Activated CD4-positive, alpha-beta T cell treated with anti-CD3 and anti-CD28 coated beads, Interleukin-2, amount 10 ng/mL, durations not matched to agents 24 days and 14 days (primary cell): ENCODE data around the gene C22orf15. TPM values are rescaled to one million over a fixed set of nuclear protein-coding genes. Genes with fewer than 3 reads are reported as not detected.
"Not testable (repeated sequence)": the region's sequence is repeated elsewhere in the genome, so short reads cannot be mapped to it uniquely, and the experiment has no call there.

Experiments used
- DNase-seq: peaks from one replicate; pipeline ENCODE4 v3.0.0; 2022
- H3K27ac Mint-ChIP-seq: one replicate; pipeline ENCODE4 v1.8.0; 2022; ENCODE audit warnings: mild to moderate bottlenecking, mixed read lengths
- H3K27me3 Mint-ChIP-seq: one replicate; pipeline ENCODE4 v1.8.0; 2022; ENCODE audit warnings: mixed read lengths
- H3K36me3 Mint-ChIP-seq: one replicate; pipeline ENCODE4 v1.8.0; 2022; ENCODE audit warnings: low read depth, mild to moderate bottlenecking, mixed read lengths
- H3K4me1 Mint-ChIP-seq: one replicate; pipeline ENCODE4 v1.8.0; 2021; ENCODE audit warnings: mixed read lengths
- H3K4me3 Mint-ChIP-seq: one replicate; pipeline ENCODE4 v1.8.0; 2022; ENCODE audit warnings: mild to moderate bottlenecking, moderate library complexity, mixed read lengths
- H3K9me3 Mint-ChIP-seq: one replicate; pipeline ENCODE4 v1.8.0; 2021; ENCODE audit warnings: mixed read lengths
- intact Hi-C: fragments of 100-400 bp; cut with micrococcal nuclease; formaldehyde crosslinking; loops from one replicate; pipeline ENCODE4 v1.15.1; 2023
- total RNA-seq: library from RNA; stranded (reverse); gene quantifications from 2 replicates; pipeline ENCODE4 v1.2.3, GENCODE V29; 2022

The C22orf15 gene, protein sequence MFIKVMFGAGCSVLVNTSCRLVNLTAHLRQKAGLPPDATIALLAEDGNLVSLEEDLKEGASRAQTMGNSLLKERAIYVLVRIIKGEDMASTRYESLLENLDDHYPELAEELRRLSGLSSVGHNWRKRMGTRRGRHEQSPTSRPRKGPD
- 0.16 and 0.19 TPM in 2 replicates for total RNA-seq

DNA sequence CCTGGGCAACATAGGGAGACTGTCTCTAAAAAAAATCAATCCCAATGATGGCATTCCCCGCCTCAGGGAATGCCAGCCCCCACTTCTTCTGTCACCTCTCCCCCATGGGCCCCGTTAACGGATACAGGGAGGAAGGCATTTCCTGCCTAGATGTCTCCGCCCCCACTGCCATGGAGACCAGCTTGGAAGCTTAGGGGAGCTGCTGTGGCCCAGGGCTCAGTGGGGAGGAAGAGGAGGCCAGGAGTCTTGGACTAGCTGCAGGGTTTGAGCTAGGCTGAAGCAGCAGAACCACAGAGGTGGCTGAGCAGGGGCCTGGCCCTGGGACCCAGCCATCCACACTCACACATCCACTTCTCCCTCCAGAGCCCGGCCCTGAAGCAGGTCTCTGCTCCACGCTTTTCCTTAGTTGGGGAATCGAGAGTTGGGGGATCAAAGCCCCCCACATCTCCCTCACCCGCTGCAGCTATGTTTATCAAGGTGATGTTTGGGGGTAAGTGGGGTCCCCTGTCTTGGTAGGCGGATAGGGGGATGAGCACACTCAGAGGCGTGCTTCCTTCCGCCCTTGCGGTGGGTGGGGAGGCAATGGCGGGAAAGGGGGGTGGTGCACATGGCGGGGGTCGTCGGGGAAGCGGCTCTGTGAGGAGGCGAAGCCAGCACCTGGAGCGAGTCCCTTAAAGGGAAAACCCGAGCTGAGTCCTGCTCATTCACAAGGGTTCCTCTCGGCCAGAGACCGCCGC is at the start of gene C22orf15:
C22orf15 (plus strand) TSS at position 149 of the 737 bp plus-strand sequence; CDS start at position 466, 317 bp downstream.
- H3K27ac Mint-ChIP-seq, result peak within 1 kb of the TSS; percentile 56
- intact Hi-C loops, result no loop called here
- H3K4me1 Mint-ChIP-seq, result peaks cover 35% of the 10 kb centered on the region
- DNase-seq, result peak; percentile 73
- no peaks in the 10 kb centered on the region for H3K27me3 Mint-ChIP-seq
- no peaks in the 10 kb centered on the region for H3K9me3 Mint-ChIP-seq
- peaks cover 5% of the 10 kb centered on the region for H3K36me3 Mint-ChIP-seq
- peak within 1 kb of the TSS; percentile 73 for H3K4me3 Mint-ChIP-seq

DNA sequence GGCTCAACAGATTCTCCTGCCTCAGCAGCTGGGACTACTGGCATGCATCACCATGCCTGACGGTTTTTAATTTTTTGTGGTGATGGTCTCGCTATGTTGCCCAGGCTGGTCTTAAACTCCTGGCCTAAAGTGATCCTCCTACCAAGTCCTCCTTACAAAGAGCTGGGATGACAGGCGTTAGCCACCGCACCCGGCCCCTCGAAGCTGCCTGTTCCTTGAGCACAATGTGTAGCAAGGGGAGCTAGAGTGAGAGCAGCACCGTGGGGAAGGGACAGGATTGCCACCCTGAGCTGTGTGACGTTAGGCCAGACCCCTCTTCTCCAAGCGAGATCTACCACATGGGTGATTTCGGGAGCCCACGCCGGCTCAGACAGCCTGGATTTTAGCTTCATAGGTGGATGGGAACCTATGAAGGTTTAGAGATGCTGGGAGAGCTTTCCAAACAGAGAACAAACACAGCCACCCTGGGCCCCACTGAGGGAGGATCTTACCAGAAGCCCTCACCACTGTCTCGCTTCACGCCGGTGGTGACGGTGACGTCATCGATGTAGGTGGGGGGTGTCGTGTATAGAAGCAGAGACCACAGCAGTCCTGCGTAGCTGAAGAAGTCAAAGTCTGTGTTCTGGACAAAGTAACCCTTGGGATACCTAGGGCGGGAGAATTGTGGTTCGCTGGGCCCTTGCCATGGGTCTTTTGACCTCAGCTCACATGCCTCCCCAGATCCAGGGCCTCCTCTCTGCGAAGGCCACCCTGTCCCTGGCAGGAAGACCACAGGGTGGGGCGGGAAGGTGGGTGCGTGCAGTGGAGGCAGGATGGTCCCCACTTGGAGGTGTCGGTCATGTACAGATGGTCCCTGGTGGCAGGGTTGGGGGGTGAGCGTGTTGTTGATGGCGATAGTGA is 48.8 kb upstream of the C22orf15 start:
- no peak overlapping the region for H3K4me3 Mint-ChIP-seq
- H3K9me3 Mint-ChIP-seq, result no peaks in the 10 kb centered on the region
- intact Hi-C loops, result loop anchor here (10.0 kb wide), 1 partner anchor 121 kb away; the partner anchor contains the start of gene DERL3
- H3K4me1 Mint-ChIP-seq, result peaks cover 26% of the 10 kb centered on the region
- no peak for DNase-seq
- H3K27me3 Mint-ChIP-seq, result no peaks in the 10 kb centered on the region
- H3K36me3 Mint-ChIP-seq, result peaks cover 48% of the 10 kb centered on the region
- peak overlapping the region; percentile 32 for H3K27ac Mint-ChIP-seq

DNA sequence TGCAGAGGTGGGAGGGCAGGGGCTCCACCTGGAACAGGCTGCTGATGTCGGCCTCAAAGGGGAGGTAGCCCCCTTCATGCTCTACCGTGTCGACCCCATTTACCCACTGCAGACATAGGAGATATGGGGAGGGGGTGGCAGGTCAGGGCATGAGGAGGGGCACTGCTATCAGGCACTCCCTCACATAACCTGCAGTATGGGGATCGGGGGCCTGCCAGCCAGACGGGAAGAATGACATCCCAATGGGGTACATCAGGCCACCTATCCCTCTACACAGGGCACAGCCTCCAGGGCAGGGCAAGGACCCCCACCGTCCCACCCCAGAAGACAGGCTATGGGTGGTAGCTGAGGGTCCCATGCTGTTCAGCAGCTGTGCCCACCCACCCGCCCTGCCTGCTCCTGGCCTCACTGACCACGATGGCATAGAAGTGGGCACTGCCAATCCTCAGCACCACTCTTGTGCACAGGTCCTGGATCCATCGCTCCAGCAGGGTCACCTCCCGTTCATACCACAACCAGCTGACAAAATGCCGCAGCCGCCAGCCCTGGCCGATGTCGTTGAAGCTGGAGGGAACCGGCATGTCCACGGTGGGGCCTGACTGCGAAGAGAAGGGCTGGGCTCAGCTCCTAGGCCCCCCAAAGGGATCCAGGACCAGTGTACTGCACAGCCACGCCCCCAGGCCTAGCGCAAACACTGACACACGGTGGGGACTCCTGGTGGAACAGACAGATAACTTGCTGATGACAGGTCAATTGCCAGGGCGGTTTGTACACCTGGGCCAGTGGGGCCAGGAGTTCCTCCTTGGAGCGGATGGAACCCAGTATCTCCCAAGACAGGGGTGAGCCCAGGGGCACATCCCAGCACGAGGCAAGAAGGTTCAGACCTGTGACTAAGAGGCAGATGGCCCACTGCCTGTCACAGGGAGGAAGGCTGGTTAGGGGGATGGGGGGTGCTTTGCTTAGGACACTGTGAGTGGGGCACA is 47.9 kb upstream of the C22orf15 start:
- no peaks in the 10 kb centered on the region for H3K27me3 Mint-ChIP-seq
- H3K4me1 Mint-ChIP-seq, result peaks cover 20% of the 10 kb centered on the region
- DNase-seq, result no peak
- no peaks in the 10 kb centered on the region for H3K9me3 Mint-ChIP-seq
- peaks cover 38% of the 10 kb centered on the region for H3K36me3 Mint-ChIP-seq
- H3K4me3 Mint-ChIP-seq, result peak overlapping the region; percentile 80
- peak overlapping the region; percentile 69 for H3K27ac Mint-ChIP-seq
- intact Hi-C loops, result loop anchor here (10.0 kb wide), 1 partner anchor 120 kb away; the partner anchor contains the start of gene DERL3

DNA sequence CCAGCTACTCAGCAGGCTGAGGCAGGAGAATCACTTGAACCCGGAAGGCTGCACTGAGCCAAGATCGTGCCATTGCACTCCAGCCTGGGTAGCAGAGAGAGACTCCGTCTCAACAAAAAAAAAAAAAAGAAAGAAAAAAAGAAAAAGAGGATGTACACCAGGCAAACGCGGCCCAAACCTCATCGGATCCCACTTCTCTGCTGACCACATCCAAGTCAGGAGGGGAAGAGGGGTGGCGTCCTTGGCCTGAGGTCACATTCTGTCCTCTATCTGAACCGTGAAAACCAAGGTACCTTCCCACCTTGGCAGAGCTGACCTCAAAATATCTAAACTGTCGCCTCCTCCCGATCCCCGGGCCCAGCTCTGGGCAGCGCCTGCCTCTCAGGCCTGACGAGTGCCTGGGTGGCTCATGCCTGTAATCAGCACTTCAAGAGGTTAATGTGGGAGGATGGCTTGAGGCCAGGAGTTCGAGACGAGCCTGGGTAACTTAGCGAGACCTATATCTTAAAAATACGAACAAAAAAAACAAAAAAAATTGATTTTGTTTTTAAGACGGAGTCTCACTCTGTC is 46.9 kb upstream of the C22orf15 start:
- intact Hi-C loops, result loop anchor here (2.0 to 10.0 kb wide), 3 partner anchors 19 to 119 kb away; partner anchors contain the start of genes DERL3 and SMARCB1
- H3K9me3 Mint-ChIP-seq, result no peaks in the 10 kb centered on the region
- peaks cover 14% of the 10 kb centered on the region for H3K4me1 Mint-ChIP-seq
- H3K27me3 Mint-ChIP-seq, result no peaks in the 10 kb centered on the region
- no peak for DNase-seq
- H3K4me3 Mint-ChIP-seq, result peak overlapping the region; percentile 80
- H3K36me3 Mint-ChIP-seq, result peaks cover 28% of the 10 kb centered on the region
- peak overlapping the region; percentile 69 for H3K27ac Mint-ChIP-seq

DNA sequence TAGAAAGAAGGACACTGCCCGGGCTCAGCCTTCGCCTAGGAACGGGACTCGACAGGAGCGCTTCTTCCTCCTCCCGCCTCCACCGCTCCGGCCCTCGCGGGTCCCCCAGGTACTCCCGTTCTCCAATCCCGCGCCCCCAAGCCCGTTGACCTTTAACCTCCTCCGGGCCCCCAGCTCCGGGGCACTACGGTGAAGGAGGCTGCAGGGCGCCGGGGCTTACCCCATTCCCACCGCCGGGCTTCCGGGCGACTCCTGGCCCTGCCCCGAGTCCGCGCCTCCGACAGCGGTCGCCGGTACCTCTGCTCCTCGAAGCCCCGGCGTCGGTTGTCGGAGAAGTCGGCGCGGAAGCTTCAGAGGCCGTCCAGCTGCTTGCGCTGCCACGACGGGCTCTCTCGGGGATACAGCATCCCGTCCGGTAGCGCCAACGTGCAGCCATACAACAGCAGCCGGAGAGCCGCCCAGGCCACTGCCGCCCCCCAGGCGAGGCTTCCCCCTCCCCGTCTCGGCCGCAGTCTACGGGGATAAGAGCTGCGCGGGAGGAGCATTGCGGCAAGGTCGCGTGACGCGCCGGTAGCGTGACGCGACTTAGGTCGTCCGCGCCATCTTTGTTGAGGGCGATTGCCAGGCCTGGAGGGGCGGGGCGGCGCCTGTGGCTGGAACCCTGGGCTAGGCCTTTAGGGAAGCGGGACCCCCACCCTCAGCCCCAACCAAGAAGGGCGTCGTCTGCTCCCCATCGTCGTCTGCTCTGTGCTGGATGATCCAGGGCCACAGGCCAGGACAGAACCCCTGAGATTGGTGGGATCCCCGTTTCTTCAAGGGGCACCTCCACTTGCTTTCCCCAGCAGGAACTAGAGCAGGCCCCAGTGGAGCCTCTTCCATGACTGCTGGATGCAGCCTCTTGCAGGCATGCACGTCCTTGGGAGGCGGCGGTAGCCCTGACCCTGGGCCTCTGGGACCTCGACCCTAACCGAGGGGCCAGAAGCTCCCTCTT is 45.7 kb upstream of the C22orf15 start:
- Mint-ChIP-seq H3K4me3 (peak overlapping the region; percentile 80), H3K27ac (peak overlapping the region; percentile 87), H3K36me3 (peaks cover 21% of the 10 kb centered on the region), H3K27me3 (no peaks in the 10 kb centered on the region), H3K4me1 (peaks cover 14% of the 10 kb centered on the region), H3K9me3 (no peaks in the 10 kb centered on the region)
- DNase-seq, result peak; percentile 96
- intact Hi-C loops, result loop anchor here (1.0 to 10.0 kb wide), 4 partner anchors 20 to 177 kb away; partner anchors contain the start of genes DERL3, MIF and SMARCB1

DNA sequence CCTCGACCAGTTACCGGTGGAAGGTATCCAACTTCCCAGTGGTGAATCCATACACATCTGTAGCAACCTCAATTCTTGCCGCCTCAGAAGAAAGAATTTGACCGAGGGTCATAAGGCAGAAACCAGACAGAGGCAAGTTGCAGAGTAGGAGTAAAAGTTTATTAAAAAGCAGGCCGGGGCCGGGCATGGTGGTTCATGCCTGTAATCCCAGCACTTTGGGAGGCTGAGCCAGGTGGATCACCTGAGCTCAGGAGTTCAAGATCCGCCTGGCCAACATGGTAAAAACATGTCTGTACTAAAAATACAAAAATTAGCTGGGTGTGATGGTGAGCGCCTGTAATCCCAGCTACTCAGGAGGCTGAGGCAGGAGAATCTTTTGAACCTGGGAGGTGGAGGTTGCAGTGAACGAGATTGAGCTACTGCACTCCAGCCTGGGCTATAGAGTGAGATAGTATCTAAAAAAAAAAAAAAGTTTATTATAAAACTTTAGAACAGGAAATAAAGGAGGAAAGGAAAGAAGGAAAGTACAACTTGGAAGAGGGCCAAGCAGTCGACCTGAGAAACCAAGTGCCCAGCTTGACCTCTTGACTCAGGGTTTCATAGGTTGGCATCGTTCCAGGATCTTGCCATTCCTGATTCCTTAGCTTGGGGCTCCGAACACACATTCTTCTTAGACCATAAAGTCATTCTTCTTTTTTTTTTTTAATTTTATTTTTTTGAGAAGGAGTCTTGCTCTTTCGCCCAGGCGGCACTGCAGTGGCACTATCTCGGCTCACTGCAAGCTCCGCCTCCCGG is 44.2 kb upstream of the C22orf15 start:
- H3K27ac Mint-ChIP-seq, result peak overlapping the region; percentile 34
- intact Hi-C loops, result loop anchor here (10.0 kb wide), 1 partner anchor 116 kb away; the partner anchor contains the start of gene DERL3
- DNase-seq, result no peak
- peaks cover 14% of the 10 kb centered on the region for H3K4me1 Mint-ChIP-seq
- H3K36me3 Mint-ChIP-seq, result peaks cover 14% of the 10 kb centered on the region
- peaks cover 2% of the 10 kb centered on the region for H3K27me3 Mint-ChIP-seq
- peak overlapping the region; percentile 10 for H3K4me3 Mint-ChIP-seq
- H3K9me3 Mint-ChIP-seq, result no peaks in the 10 kb centered on the region

DNA sequence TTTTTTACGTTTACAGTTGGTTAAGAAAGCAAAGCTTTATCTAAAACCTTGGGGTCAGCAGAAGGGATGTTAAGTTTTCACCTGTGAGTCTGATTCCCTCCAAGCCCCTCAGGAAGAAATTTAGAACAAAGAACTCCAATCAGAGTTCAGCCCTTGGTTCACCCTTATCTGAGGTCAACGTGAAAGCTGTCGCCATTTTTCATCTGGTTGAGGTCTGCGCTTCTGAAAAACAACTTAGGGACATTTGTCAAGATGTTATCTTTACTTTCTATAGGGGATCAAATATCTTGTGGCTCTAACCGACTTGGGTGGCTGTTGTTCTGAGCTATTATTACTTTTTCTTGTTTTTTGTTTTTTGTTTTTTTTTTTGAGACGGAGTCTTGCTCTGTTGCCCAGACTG is 41.9 kb upstream of the C22orf15 start:
- peaks cover 1% of the 10 kb centered on the region for H3K36me3 Mint-ChIP-seq
- H3K4me3 Mint-ChIP-seq, result no peak overlapping the region
- no peaks in the 10 kb centered on the region for H3K9me3 Mint-ChIP-seq
- intact Hi-C loops, result no loop called here
- H3K27ac Mint-ChIP-seq, result no peak overlapping the region
- no peak for DNase-seq
- peaks cover 3% of the 10 kb centered on the region for H3K27me3 Mint-ChIP-seq
- peaks cover 4% of the 10 kb centered on the region for H3K4me1 Mint-ChIP-seq

DNA sequence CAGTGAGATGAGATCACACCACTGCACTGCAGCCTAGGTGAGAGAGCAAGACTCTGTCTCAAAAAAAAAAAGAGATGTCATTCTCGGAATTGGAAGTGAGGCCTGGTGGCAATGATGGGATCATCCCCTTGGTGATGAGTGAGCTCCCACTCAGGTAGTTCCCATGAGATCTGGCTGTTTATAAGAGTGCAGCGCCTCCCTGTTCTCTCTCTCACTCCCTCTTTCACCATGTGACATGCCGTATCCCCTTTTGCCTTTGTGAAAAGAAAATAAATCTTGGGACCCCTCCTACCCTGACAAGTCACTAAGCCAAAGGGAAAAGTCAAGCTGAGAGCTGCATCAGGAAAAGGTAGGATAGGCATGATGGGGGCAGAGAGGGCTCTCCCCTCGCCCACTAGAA is 40.6 kb upstream of the C22orf15 start:
- Mint-ChIP-seq H3K9me3 (no peaks in the 10 kb centered on the region), H3K27me3 (peaks cover 8% of the 10 kb centered on the region), H3K36me3 (no peaks in the 10 kb centered on the region), H3K4me1 (peaks cover 2% of the 10 kb centered on the region), H3K27ac (no peak overlapping the region), H3K4me3 (no peak overlapping the region)
- no peak for DNase-seq
- intact Hi-C loops, result no loop called here

DNA sequence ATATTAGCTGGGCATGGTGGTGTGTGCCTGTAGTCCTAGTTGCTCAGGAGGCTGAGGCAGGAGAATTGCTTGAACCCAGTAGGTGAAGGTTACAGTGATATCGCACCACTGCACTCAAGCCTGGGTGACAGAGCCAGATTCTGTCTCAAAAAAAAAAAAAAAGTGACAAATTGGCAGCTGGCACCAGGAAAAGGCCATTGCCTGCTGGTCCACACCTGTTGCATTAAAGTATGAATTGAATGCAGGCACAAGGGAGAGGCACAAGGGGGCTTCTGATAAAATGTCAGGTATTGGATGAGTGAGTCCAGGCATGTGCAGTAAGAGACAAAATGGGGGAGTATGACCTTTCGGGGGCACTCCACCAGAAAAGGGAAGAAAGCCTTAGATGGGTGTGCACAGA is 40.1 kb upstream of the C22orf15 start:
- no peak overlapping the region for H3K27ac Mint-ChIP-seq

DNA sequence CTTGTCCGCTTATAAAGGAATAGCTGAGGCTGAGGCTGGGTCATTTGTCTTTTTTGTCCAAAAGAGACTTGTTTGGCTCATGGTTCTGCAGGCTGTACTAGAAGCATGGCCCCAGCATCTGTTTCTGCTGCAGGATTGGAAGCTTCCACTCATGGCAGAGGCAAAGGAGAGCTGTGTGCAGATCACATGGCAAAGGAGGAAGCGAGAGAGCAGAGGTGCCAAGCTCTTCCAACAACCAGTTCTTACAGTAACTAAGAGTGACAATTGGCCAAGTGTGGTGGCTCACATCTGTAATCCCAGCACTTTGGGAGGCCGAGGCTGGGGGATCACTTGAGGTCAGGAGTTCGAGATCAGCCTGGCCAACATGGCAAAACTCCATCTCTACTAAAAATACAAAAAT is 34.7 kb upstream of the C22orf15 start:
- H3K4me3 Mint-ChIP-seq, H3K9me3 Mint-ChIP-seq, DNase-seq, intact Hi-C loops, H3K27ac Mint-ChIP-seq, H3K4me1 Mint-ChIP-seq, H3K27me3 Mint-ChIP-seq, H3K36me3 Mint-ChIP-seq: not testable (repeated sequence)

More for the DNA sequence above, 40.1 kb upstream of the C22orf15 start:
- no peak for DNase-seq
- Mint-ChIP-seq H3K4me1 (no peaks in the 10 kb centered on the region), H3K36me3 (no peaks in the 10 kb centered on the region), H3K9me3 (no peaks in the 10 kb centered on the region), H3K4me3 (no peak overlapping the region), H3K27me3 (peaks cover 9% of the 10 kb centered on the region)
- intact Hi-C loops, result no loop called here

DNA sequence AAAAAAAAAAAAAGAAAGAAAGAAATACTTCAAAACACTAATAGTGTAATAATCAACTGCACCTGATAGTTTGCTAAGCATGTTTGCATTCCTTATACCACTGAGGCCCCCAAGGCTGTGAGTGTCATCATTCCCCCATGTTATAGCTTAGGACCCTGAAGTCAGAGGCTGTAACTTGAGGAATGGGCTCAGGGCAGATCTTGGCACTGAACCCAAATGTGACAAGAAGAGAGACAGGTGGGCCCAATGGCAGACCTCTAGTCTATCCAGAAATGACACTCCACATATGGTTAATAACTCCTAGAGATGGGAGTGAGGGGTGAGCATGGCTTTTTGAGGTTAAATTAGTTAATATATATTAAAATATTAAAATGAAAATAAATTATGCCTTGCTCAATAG is 25.1 kb upstream of the C22orf15 start:
- intact Hi-C loops, result no loop called here
- Mint-ChIP-seq H3K9me3 (no peaks in the 10 kb centered on the region), H3K27me3 (peaks cover 3% of the 10 kb centered on the region), H3K36me3 (no peaks in the 10 kb centered on the region), H3K4me3 (no peak overlapping the region), H3K27ac (no peak overlapping the region), H3K4me1 (no peaks in the 10 kb centered on the region)
- no peak for DNase-seq
